ENCODE measurements around the gene AP2B1. TPM values are rescaled to one million over a fixed set of nuclear protein-coding genes. Genes with fewer than 3 reads are reported as not detected.
A peak's percentile ranks its signal among the peaks of the same experiment; 100 is the strongest.

AP2B1 gene
- total RNA-seq, 2 donors from 2014 or later, result 220 to 274 TPM

- H3K36me3 ChIP-seq, result peaks cover 16% of the 10 kb centered on the region
These were observed 130.4 kb downstream of the AP2B1 start for GRCh38 chr17:35717475-35717874.

GRCh38 chr17:35723735-35724134 lies 136.6 kb downstream of the AP2B1 start:
- no peak overlapping the region for H3K27ac ChIP-seq
- TF ChIP-seq CTCF (IDR thresholded peaks at IDR 0.05), result no peak
- intact Hi-C loops (cut with DNase I), result no loop called here
- no peak overlapping the region for H3K4me3 ChIP-seq
- DNase-seq, result no peak
- no peaks in the 10 kb centered on the region for H3K9me3 ChIP-seq
- no peaks in the 10 kb centered on the region for H3K4me1 ChIP-seq
- no peaks in the 10 kb centered on the region for H3K27me3 ChIP-seq
- H3K36me3 ChIP-seq, result peaks cover 9% of the 10 kb centered on the region
- H3K9ac ChIP-seq (ENCODE audit: low read depth in 2 of 2, low read length in 2 of 2), result no peak overlapping the region

More at GRCh38 chr17:35717475-35717874, 130.4 kb downstream of the AP2B1 start:
- no peaks in the 10 kb centered on the region for H3K27me3 ChIP-seq
- no peak overlapping the region for H3K27ac ChIP-seq
- H3K9ac ChIP-seq (ENCODE audit: low read depth in 2 of 2, low read length in 2 of 2), result no peak overlapping the region
- no peak for TF ChIP-seq CTCF (IDR thresholded peaks at IDR 0.05)
- H3K4me3 ChIP-seq, result no peak overlapping the region
- intact Hi-C loops (cut with DNase I), result no loop called here
- H3K4me1 ChIP-seq, result no peaks in the 10 kb centered on the region
- DNase-seq, result no peak
- no peaks in the 10 kb centered on the region for H3K9me3 ChIP-seq

- peaks cover 9% of the 10 kb centered on the region for H3K36me3 ChIP-seq
- DNase-seq, result no peak
- no peak overlapping the region for H3K4me3 ChIP-seq
- H3K9me3 ChIP-seq, result no peaks in the 10 kb centered on the region
- H3K4me1 ChIP-seq, result no peaks in the 10 kb centered on the region
- no peak overlapping the region for H3K27ac ChIP-seq
- no peaks in the 10 kb centered on the region for H3K27me3 ChIP-seq
- H3K9ac ChIP-seq (ENCODE audit: low read depth in 2 of 2, low read length in 2 of 2), result no peak overlapping the region
- no peak for TF ChIP-seq CTCF (IDR thresholded peaks at IDR 0.05)
- intact Hi-C loops (cut with DNase I), result no loop called here
These were observed 137.9 kb downstream of the AP2B1 start for GRCh38 chr17:35725058-35725457.

- H3K9me3 ChIP-seq, result no peaks in the 10 kb centered on the region
- H3K4me1 ChIP-seq, result no peaks in the 10 kb centered on the region
- no peak for DNase-seq
- H3K9ac ChIP-seq (ENCODE audit: low read depth in 2 of 2, low read length in 2 of 2), result no peak overlapping the region
- intact Hi-C loops (cut with DNase I), result no loop called here
- H3K27ac ChIP-seq, result no peak overlapping the region
- peaks cover 9% of the 10 kb centered on the region for H3K36me3 ChIP-seq
- no peaks in the 10 kb centered on the region for H3K27me3 ChIP-seq
- no peak overlapping the region for H3K4me3 ChIP-seq
- TF ChIP-seq CTCF (IDR thresholded peaks at IDR 0.05), result no peak
These were observed 138.6 kb downstream of the AP2B1 start for GRCh38 chr17:35725802-35726126.

GRCh38 chr17:35726127-35726952 lies 139.2 kb downstream of the AP2B1 start:
- DNase-seq, result peak; percentile 53
- intact Hi-C loops (cut with DNase I), result no loop called here
- peaks cover 9% of the 10 kb centered on the region for H3K36me3 ChIP-seq

More at GRCh38 chr17:35726127-35726952, 139.2 kb downstream of the AP2B1 start:
- Histone ChIP-seq H3K9ac (ENCODE audit: low read depth in 2 of 2, low read length in 2 of 2) (no peak overlapping the region), H3K27me3 (no peaks in the 10 kb centered on the region), H3K27ac (no peak overlapping the region), H3K4me3 (no peak overlapping the region), H3K4me1 (no peaks in the 10 kb centered on the region), H3K9me3 (no peaks in the 10 kb centered on the region)
- TF ChIP-seq CTCF (IDR thresholded peaks at IDR 0.05), result no peak
